Measurements from ENCODE around the gene UBAP2. TPM values are rescaled to one million over a fixed set of nuclear protein-coding genes. Genes with fewer than 3 reads are reported as not detected.

The UBAP2 gene
- polyA plus RNA-seq, 1 donor (not counting 4 experiments of a cell fraction or from before 2014, with no cell fraction given), result 16.3 TPM

DNA sequence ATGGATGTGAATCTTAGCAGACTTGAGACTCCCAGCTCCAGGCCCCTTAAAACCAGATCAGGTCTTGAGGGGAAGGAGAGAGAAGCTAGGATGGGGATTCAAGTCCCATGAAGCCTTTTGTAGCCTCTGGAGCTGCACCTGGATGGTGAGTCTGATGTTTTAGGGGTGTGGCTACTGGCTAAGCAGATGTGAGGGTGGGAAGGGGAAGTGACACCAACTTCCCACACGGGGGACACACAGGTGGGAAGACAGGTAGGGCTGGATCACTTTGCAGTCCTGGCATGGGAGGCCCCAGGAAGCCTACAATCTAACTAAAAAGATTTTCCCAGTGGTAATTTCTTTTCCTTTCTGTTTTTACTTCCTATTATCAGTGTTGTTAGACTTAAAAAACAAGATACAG is 38.7 kb upstream of the UBAP2 start:
- dilution Hi-C loops (cut with MboI; ENCODE audit: extremely low pct_ligation_motif_present, low sequenced_read_pairs), result no loop called here
- H3K4me2 ChIP-seq (ENCODE audit: control insufficient read depth, extremely low read depth, insufficient read depth, low read depth, low read length), result no peak overlapping the region

DNA sequence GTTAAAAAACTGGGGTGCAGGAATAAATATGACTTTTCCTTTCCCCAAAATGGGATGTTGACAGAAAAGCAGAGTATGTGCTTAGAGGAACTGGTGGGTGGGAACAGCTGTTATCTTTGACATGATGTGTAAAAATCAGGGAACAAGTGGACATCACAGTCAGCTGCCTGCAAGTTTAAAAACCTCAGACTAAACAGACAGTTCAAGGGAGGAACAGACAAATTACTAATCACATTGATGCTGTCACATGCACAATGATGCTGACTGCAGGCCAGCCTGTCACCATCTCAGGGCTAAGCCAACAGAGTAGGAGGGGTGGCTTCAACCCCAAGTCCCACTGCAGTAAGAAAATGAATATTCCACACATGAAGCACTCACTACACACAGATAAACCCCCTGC is 38.2 kb upstream of the UBAP2 start:
- Histone ChIP-seq H3K27ac (ENCODE audit: control insufficient read depth, insufficient read depth, low read length) (no peak overlapping the region), H3K9me1 (ENCODE audit: control insufficient read depth, extremely low read depth, insufficient read depth, low read length) (no peaks in the 10 kb centered on the region), H3K9me3 (ENCODE audit: control insufficient read depth, low read depth, low read length) (no peaks in the 10 kb centered on the region), H4K20me1 (ENCODE audit: control insufficient read depth, extremely low read depth, insufficient read depth, low read length) (no peaks in the 10 kb centered on the region), H3K36me3 (ENCODE audit: control insufficient read depth in 2 of 2, extremely low read depth in 1 of 2, insufficient read depth in 2 of 2, low read length in 2 of 2) (peaks cover 28 to 32% of the 10 kb centered on the region in 2 experiments), H3K27me3 (ENCODE audit: control insufficient read depth, extremely low read depth, insufficient read depth, low read length) (no peaks in the 10 kb centered on the region), H3K4me3 (ENCODE audit: control insufficient read depth in 2 of 3, extremely low read depth in 1 of 3, insufficient read depth in 2 of 3, low read depth in 1 of 3, low read length in 3 of 3) (no peak overlapping the region), H2AFZ (ENCODE audit: control insufficient read depth, low read length) (no peak overlapping the region), H3K79me2 (ENCODE audit: control insufficient read depth, insufficient read depth, low read length) (no peaks in the 10 kb centered on the region), H3K9ac (ENCODE audit: control insufficient read depth, extremely low read depth, insufficient read depth, low read length) (no peak overlapping the region), H3K4me1 (ENCODE audit: control insufficient read depth, extremely low read depth, insufficient read depth, low read length) (no peaks in the 10 kb centered on the region), H3K4me2 (ENCODE audit: control insufficient read depth, extremely low read depth, insufficient read depth, low read depth, low read length) (no peak overlapping the region)
- no peak for FAIRE-seq
- TF ChIP-seq CTCF (optimal IDR thresholded peaks at IDR 0.05 in 1 of 3, IDR thresholded peaks at IDR 0.05 in 1 of 3, conservative IDR thresholded peaks at IDR 0.05 in 1 of 3; ENCODE audit: extremely low read depth in 1 of 3, insufficient read depth in 2 of 3, low read length in 3 of 3), result no peak
- TF ChIP-seq EZH2 (IDR thresholded peaks at IDR 0.05; ENCODE audit: low read length), result no peak
- no peak for DNase-seq (ENCODE audit: low read depth, low spot score)
- dilution Hi-C loops (cut with MboI; ENCODE audit: extremely low pct_ligation_motif_present, low sequenced_read_pairs), result no loop called here

More for the DNA sequence above, 38.7 kb upstream of the UBAP2 start:
- no peaks in the 10 kb centered on the region for H4K20me1 ChIP-seq (ENCODE audit: control insufficient read depth, extremely low read depth, insufficient read depth, low read length)
- no peak overlapping the region for H3K27ac ChIP-seq (ENCODE audit: control insufficient read depth, insufficient read depth, low read length)
- TF ChIP-seq EZH2 (IDR thresholded peaks at IDR 0.05; ENCODE audit: low read length) (no peak), CTCF (optimal IDR thresholded peaks at IDR 0.05 in 1 of 3, IDR thresholded peaks at IDR 0.05 in 1 of 3, conservative IDR thresholded peaks at IDR 0.05 in 1 of 3; ENCODE audit: extremely low read depth in 1 of 3, insufficient read depth in 2 of 3, low read length in 3 of 3) (no peak)
- no peaks in the 10 kb centered on the region for H3K9me1 ChIP-seq (ENCODE audit: control insufficient read depth, extremely low read depth, insufficient read depth, low read length)
- H3K36me3 ChIP-seq (ENCODE audit: control insufficient read depth in 2 of 2, extremely low read depth in 1 of 2, insufficient read depth in 2 of 2, low read length in 2 of 2), result peaks cover 28 to 32% of the 10 kb centered on the region in 2 experiments
- H3K4me1 ChIP-seq (ENCODE audit: control insufficient read depth, extremely low read depth, insufficient read depth, low read length), result no peaks in the 10 kb centered on the region
- no peaks in the 10 kb centered on the region for H3K27me3 ChIP-seq (ENCODE audit: control insufficient read depth, extremely low read depth, insufficient read depth, low read length)
- H2AFZ ChIP-seq (ENCODE audit: control insufficient read depth, low read length), result no peak overlapping the region
- no peaks in the 10 kb centered on the region for H3K9me3 ChIP-seq (ENCODE audit: control insufficient read depth, low read depth, low read length)
- FAIRE-seq, result no peak
- H3K4me3 ChIP-seq (ENCODE audit: control insufficient read depth in 2 of 3, extremely low read depth in 1 of 3, insufficient read depth in 2 of 3, low read depth in 1 of 3, low read length in 3 of 3), result no peak overlapping the region
- no peaks in the 10 kb centered on the region for H3K79me2 ChIP-seq (ENCODE audit: control insufficient read depth, insufficient read depth, low read length)
- H3K9ac ChIP-seq (ENCODE audit: control insufficient read depth, extremely low read depth, insufficient read depth, low read length), result no peak overlapping the region
- no peak for DNase-seq (ENCODE audit: low read depth, low spot score)
